Peyer's patch (tissue), 4 donors: ENCODE measurements around the gene ADAM12.

Experiments used
- CTCF ChIP-seq, 6 experiments: fragments of 450-650 bp in 4 of 6; fragments of 200-600 bp in 2 of 6; sonication (generic) in 1 of 6; IDR thresholded peaks; one replicate each; pipeline ENCODE4 v1.5.1; 2017 to 2019; ENCODE audit warnings: antibody characterized with exemption in 6 of 6, mild to moderate bottlenecking in 3 of 6, moderate library complexity in 1 of 6
- POLR2A ChIP-seq, 2 donors: fragments of 450-650 bp; IDR thresholded peaks; one replicate each; pipeline ENCODE4 v1.5.1; 2017; ENCODE audit warnings: antibody characterized with exemption in 2 of 2, mild to moderate bottlenecking in 2 of 2, moderate library complexity in 2 of 2

DNA sequence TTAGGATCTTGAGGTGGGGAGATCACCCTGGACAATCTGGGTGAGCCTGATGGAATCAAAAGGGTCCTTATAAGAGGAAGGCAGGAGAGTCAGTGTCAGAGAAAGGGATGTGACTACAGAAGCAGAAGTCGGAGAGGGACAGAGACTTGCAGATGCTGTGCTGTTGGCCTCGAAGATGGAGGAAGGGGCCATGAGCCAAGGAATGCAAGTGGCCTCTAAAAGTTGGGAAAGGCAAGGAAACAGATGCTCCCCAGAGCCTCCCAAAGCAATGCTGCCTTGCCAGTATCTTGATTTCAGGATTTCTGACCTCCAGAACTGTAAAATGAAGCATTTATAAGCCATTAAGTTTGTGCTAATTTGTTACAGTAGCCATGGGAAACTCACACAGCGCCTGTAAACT is 326.8 kb downstream of the ADAM12 start:
- no peak for TF ChIP-seq CTCF (IDR thresholded peaks at IDR 0.05)
- TF ChIP-seq POLR2A (IDR thresholded peaks at IDR 0.05) = no peak
